ENCODE results near the gene PLET1.

DNA sequence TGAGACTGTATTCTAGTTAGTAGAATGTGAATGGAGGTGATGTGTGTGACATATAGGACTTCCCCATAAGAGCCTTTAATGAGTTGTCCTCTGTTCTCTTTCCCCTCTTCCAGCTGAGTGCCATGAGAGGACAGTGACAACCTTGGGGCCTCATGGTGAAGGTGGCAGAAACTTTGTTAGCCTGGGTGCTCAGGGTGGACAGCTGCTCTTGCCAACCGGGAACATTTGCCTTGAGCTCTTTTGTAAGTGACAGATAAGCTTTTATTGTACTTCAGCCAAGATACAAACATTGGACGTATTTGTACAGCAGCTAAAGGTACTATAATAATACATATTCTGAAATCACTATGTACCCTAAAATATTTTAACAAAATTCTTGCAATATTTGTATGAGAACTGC lies 33.0 kb upstream of the PLET1 start:
- TF ChIP-seq EZH2 (IDR thresholded peaks at IDR 0.05; ENCODE audit: low read length) = no peak
- TF ChIP-seq, protein P1, sequence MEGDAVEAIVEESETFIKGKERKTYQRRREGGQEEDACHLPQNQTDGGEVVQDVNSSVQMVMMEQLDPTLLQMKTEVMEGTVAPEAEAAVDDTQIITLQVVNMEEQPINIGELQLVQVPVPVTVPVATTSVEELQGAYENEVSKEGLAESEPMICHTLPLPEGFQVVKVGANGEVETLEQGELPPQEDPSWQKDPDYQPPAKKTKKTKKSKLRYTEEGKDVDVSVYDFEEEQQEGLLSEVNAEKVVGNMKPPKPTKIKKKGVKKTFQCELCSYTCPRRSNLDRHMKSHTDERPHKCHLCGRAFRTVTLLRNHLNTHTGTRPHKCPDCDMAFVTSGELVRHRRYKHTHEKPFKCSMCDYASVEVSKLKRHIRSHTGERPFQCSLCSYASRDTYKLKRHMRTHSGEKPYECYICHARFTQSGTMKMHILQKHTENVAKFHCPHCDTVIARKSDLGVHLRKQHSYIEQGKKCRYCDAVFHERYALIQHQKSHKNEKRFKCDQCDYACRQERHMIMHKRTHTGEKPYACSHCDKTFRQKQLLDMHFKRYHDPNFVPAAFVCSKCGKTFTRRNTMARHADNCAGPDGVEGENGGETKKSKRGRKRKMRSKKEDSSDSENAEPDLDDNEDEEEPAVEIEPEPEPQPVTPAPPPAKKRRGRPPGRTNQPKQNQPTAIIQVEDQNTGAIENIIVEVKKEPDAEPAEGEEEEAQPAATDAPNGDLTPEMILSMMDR (optimal IDR thresholded peaks at IDR 0.05 in 1 of 3, IDR thresholded peaks at IDR 0.05 in 1 of 3, conservative IDR thresholded peaks at IDR 0.05 in 1 of 3; ENCODE audit: extremely low read depth in 1 of 3, insufficient read depth in 2 of 3, low read length in 3 of 3) = no peak

All from keratinocyte (primary cell).